NCI-H2227 (cell line): Measurements from ENCODE around the gene GATB.

ENCODE experiments used
- DNase-seq: peaks from one replicate; lab custom pipeline; 2025; ENCODE audit not compliant: unreplicated experiment; lab: John Stamatoyannopoulos, UW

The GATB gene, protein sequence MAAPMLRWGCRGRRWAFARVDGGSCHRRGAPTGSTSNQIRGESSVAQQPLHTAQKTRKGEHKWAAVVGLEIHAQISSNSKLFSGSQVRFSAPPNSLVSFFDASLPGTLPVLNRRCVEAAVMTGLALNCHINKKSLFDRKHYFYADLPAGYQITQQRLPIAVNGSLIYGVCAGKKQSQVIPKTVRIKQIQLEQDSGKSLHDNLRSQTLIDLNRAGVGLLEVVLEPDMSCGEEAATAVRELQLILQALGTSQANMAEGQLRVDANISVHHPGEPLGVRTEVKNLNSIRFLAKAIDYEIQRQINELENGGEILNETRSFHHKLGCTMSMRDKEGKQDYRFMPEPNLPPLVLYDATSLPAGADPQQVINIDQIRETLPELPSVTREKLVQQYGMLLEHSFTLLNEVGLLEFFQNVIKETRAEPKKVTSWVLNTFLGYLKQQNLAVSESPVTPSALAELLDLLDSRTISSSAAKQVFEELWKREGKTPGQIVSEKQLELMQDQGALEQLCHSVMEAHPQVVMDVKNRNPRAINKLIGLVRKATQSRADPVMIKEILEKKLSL

DNA sequence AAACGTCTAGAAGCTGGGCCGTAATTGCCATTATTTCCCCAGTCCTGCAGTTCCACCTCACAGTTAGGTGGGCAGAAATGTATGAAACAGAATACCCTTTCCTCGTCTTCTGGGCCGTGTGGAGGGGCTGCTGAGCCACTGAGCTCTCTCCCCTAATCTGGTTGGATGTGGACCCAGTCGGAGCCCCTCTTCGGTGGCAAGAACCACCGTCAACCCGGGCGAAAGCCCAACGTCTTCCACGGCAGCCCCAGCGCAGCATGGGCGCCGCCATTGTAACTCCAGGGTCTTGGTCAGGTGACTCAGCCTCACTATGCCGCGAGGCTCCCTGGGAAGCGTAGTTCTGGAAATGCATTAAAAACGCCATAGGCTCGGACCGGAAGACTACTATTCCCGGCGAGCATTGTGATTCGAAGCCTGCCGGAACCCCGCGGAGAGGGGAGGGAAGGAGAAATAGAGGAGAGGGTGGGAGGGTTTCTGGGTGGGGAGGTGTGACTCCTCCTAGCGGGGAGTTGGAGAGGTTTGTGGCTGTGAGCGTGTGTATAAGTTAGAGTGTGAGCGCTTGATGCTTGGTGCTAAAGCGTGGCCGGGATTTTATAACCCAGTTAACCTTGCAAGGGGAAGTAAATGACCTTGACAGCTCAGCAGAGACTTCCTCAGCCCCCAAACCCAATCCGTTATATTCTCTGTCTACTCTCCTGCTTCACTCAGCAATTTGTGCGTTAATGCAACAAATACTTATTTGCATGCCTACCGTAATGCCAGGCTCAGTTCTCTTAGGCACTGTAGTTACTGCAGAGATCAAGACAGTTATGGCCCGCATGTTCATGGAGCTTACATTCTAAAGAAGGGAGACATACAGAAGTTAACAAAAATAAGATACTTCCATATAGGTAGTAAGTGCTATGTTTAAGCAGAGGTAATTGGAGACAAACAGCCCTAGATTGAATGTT lies at the start of gene GATB:
Gene GATB, minus strand, starts transcription at position 296 of the 950 bp plus-strand sequence. Its CDS starts 25 bp downstream, at position 271.
- peak; percentile 96 for DNase-seq

GRCh38 chr4:151810476-151810875 lies 49.7 kb upstream of the GATB start:
- DNase-seq, result no peak

- DNase-seq, result no peak
Measured at GRCh38 chr4:151809716-151810115, 48.9 kb upstream of the GATB start.

- DNase-seq, result no peak
Measured at GRCh38 chr4:151808542-151808941, 47.7 kb upstream of the GATB start.

- DNase-seq, result no peak
Measured at GRCh38 chr4:151808120-151808529, 47.3 kb upstream of the GATB start.

DNA sequence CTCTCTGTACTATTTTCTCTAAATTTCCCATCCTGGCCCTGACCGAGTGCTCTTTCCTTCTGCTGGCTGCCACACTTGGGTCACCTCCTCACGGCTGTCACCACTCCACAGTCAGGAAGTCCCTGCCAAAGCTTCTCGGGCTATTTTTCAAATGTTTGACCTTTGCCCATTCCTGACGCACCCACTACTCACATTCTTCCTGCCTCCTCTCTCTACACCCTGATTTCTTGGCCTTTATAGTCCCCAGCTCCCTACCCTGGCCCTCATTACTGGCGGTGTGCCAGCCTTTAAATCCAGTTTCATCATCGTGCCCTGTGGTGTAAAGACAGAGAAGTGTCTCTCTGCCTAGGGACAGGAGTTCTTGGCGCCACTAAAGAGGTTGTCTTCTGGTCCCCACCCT lies 46.4 kb upstream of the GATB start:
- DNase-seq, result no peak

DNA sequence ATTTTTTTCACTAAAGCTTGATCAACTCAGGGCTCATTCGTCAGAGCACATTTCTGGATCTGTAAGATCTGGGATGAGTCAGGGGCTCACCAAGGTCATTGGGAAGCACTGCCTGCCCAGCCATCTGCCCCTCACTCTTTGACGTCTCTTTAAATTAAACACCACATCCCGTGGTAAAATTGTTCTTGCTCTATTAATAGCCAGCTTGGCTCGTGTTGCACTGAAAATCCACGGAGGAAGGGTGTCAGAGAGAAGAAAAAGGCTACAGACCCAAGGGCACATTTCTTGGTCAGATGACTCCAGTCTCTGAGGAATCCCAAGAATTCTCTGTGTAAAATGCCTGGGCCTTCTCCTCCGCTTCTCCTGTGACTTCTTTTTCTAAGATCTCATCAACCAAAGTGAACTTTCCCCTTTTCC lies 45.7 kb upstream of the GATB start:
- DNase-seq, result no peak

DNA sequence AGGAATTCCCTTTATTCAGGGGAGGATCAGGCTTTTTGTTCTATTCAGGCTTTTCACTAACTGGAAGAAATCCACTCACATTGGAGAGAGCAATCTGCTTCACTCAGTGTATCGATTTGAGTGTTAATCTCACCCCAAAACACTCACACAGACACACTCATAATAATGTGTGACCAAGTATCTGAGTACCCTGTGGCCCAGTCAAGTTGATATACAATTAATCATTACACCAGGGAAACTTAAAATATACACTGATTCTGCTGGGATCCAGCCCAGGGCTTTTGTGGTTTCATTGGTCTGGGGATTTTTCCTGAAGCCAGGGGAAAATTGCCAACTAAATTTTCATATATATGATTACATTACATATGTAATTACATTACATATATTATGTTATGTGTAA lies 44.0 kb upstream of the GATB start:
- no peak for DNase-seq

- no peak for DNase-seq
Measured at GRCh38 chr4:151804086-151804630, 43.4 kb upstream of the GATB start.

DNA sequence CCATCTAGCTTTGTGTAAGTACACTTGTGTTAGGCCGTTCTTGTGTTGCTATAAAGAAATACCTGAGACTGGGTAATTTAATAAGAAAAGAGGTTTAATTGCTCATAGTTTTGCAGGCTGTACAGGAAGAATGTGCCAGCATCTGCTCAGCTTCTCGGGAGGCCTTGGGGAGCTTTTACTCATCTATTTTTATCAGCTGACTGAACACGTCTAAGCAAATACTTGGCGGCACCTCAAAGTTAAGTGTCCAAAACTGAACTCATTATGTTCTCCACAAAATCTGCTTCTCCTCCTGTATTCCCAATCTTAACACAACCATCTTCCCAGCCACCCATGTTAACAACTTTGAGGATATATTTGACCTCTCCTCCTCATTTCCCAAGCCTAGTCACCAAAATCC lies 42.4 kb upstream of the GATB start:
- DNase-seq, result no peak

GRCh38 chr4:151801547-151802516 lies 41.0 kb upstream of the GATB start:
- DNase-seq, result peak; percentile 14

- DNase-seq, result no peak
Measured at GRCh38 chr4:151799417-151800012, 38.7 kb upstream of the GATB start.

DNA sequence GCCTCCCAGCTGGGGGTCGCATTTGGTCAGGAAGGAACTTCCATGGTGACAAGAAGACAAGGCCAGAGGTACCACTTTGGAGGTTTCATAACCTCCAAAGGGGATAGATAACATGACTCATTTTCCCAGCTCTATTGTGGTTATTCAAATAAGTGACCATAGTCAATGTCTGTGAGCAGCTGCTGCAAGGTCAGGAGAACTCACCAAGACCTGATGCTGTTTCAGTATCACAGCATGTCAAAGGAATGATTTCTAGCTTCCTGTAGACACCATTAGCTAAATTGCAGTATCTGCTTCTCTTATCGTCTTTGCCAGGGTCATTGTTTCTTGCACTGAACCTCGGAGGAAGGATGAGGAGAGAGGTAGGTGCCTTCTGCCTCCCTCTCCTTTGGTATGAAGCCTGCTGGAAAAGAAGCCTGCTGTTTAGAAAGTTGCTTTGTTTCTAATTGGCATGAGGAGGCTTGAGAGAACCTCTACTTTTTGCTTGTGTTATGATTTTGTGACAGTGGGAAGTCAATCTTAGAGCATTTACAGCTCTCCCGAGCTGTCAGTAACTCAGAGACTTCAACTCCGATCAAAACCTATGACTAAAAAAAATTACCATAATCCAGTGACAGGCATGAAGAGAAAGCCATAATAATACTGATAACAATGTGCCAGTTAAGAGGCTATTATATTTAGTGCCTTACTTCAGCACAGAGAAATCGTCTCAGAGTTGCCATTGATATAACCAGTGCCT lies 38.0 kb upstream of the GATB start:
- DNase-seq, result no peak

DNA sequence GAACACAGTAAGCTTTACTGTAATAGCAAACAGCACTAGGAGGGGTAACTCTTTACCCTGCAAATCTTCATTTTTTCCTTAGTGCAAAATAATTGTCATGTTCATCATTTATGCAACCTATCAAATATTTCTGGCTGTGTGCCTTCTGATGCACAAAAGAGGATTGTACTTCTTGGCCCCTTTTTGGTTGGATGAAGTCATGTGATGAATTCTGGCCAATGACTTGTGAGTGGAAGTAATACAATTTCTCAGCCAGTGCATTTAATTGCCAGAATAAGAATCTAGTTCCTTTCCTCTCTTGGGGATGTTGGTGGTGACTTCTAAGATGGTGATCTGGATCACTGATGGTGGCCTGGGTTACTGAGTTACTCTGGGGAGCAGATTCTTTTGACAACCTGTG lies 37.0 kb upstream of the GATB start:
- no peak for DNase-seq

DNA sequence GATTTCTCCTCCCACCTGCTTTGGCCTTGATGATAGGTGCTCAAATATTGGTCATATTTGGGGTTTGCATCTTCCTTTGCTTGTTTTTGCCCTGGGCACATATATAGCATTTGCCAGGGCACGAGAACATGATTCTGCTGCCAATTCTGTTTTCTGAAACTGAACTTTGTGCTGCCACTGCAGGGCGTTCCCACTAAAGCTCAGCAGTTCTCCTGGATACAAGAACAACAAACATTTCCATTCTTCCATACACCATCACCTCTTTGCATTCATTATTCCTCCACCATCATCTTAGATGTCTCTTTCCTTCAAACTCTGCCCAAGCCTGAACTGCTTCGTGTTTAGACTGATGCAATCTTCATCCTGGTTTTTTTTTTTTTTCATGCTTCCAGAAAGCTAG lies 36.3 kb upstream of the GATB start:
- DNase-seq, result no peak

GRCh38 chr4:151796106-151796505 lies 35.3 kb upstream of the GATB start:
- no peak for DNase-seq

- DNase-seq, result no peak
Measured at GRCh38 chr4:151792995-151793394, 32.2 kb upstream of the GATB start.

DNA sequence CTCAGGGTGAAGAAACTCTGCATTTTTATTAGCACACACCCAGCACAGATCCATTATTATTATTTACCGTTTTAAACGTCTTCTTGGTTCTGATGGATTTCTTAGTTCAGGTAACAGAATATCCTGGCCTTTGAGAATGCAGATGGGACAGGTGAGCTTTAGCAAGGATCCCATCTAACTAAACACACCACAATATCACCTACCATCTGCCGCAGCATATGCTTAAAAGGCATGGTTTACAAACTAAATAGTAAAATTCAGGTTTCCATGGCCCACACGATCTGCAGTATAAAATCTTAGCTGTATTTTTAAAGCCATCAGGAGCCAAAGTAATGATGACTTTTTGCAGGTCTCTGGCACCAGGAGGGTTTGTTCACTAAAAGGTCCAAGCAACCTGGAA lies 31.7 kb upstream of the GATB start:
- DNase-seq, result no peak

DNA sequence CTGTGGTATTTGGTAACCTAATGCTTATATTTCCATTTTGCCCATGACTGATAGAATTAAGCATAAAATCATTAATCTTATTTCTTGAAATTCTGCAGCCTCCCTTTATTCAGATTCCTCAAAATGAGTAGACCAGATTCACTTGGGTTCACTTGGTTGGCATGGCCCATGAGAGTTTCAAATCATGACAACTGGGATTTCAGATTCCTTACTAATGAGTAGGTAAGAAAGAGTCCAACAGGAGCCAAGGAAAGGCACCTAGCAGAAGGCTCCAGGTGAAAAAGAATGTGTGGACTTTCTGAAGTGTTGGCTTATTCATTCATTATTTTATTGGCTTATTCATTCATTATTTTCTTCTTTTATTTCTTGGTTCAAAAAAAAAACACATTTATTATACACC lies 27.2 kb upstream of the GATB start:
- DNase-seq, result no peak
